Caco-2 (cell line): ENCODE results near the gene PHKB. TPM values are rescaled to one million over a fixed set of nuclear protein-coding genes. Genes with fewer than 3 reads are reported as not detected.

Experiments used
- BruUV-seq: library from RNA; stranded (reverse); fragments of 400-500 nt; replicated peaks from 2 replicates; lab custom pipeline; 2021; lab: Mats Ljungman, UMichigan
- CTCF ChIA-PET: fragments of 300-600 bp; sonication (Branson Sonifier 250); formaldehyde crosslinking; loops from one replicate; lab custom pipeline; 2022; ENCODE audit warnings: antibody characterized with exemption; lab: Charles Lee
- POLR2A ChIA-PET: fragments of 300-600 bp; sonication (Branson Sonifier 250); formaldehyde crosslinking; loops from one replicate; lab custom pipeline; 2022; ENCODE audit warnings: antibody characterized with exemption; lab: Charles Lee
- DNase-seq, 2 experiments: peaks; one replicate each; pipeline versions ENCODE4 v3.0.0 to v3.0.0-alpha.2; 2020 to 2022
- H3K27me3 ChIP-seq: replicated peaks from 2 replicates; pipeline ENCODE4 v1.6.0; 2011; ENCODE audit warnings: low read length; ENCODE audit not compliant: control insufficient read depth, insufficient read depth
- H3K36me3 ChIP-seq: 2 replicates; pipeline ENCODE4 v1.5.1; 2011; ENCODE audit warnings: low read length; ENCODE audit not compliant: control insufficient read depth, insufficient read depth
- H3K4me1 ChIP-seq: fragments of 250-450 bp; sonication (Bioruptor Pico); 2 replicates; pipeline ENCODE4 v1.5.1; 2020; ENCODE audit warnings: mild to moderate bottlenecking
- H3K4me3 ChIP-seq: 2 replicates; pipeline ENCODE4 v1.5.1; 2011; ENCODE audit warnings: low read depth, mild to moderate bottlenecking, control low read depth, low read length
- H3K9me3 ChIP-seq: fragments of 250-450 bp; sonication (Bioruptor Pico); 2 replicates; pipeline ENCODE4 v1.5.1; 2020; ENCODE audit warnings: mild to moderate bottlenecking, moderate library complexity
- H3K27ac Mint-ChIP-seq: one replicate; pipeline ENCODE4 v1.8.0; 2022; ENCODE audit warnings: mixed read lengths; ENCODE audit not compliant: unreplicated experiment
- H3K27me3 Mint-ChIP-seq: one replicate; pipeline ENCODE4 v1.8.0; 2022; ENCODE audit warnings: mixed read lengths; ENCODE audit not compliant: insufficient read depth, unreplicated experiment
- H3K36me3 Mint-ChIP-seq: one replicate; pipeline ENCODE4 v1.8.0; 2022; ENCODE audit warnings: mild to moderate bottlenecking, mixed read lengths; ENCODE audit not compliant: insufficient read depth, unreplicated experiment
- H3K4me1 Mint-ChIP-seq: one replicate; pipeline ENCODE4 v1.8.0; 2022; ENCODE audit warnings: low read depth, mixed read lengths; ENCODE audit not compliant: unreplicated experiment
- H3K4me3 Mint-ChIP-seq: one replicate; pipeline ENCODE4 v1.8.0; 2022; ENCODE audit warnings: mild to moderate bottlenecking, moderate library complexity, mixed read lengths; ENCODE audit not compliant: unreplicated experiment
- H3K9me3 Mint-ChIP-seq: one replicate; pipeline ENCODE4 v1.8.0; 2022; ENCODE audit warnings: mixed read lengths; ENCODE audit not compliant: unreplicated experiment
- intact Hi-C: fragments of 100-400 bp; cut with micrococcal nuclease; formaldehyde crosslinking; loops from one replicate; pipeline ENCODE4 v1.10.0; 2022; ENCODE audit not compliant: unreplicated experiment
- total RNA-seq: library from RNA; stranded (reverse); gene quantifications from 2 replicates; pipeline ENCODE4 v1.2.3, GENCODE V29; 2022
- TF ChIP-seq, protein P1 (sequence below), 2 experiments: fragments of 200-600 bp in 1 of 2; IDR thresholded peaks; 1 replicate in 1 of 2; 2 replicates in 1 of 2; pipeline versions ENCODE4 v1.5.1 to v1.8.0; 2011 to 2022; ENCODE audit warnings: antibody characterized with exemption in 1 of 2, control low read depth in 1 of 2, inconsistent platforms in 1 of 2, low read depth in 1 of 2, low read length in 1 of 2, mild to moderate bottlenecking in 1 of 2, moderate library complexity in 1 of 2; ENCODE audit not compliant: insufficient read depth in 1 of 2, severe bottlenecking in 1 of 2, unreplicated experiment in 1 of 2

The PHKB gene
- total RNA-seq, 1 experiment from 2014 or later = 74.2 TPM

GRCh38 chr16:47693226-47693625 is 232.1 kb downstream of the PHKB start:
- TF ChIP-seq, protein P1, sequence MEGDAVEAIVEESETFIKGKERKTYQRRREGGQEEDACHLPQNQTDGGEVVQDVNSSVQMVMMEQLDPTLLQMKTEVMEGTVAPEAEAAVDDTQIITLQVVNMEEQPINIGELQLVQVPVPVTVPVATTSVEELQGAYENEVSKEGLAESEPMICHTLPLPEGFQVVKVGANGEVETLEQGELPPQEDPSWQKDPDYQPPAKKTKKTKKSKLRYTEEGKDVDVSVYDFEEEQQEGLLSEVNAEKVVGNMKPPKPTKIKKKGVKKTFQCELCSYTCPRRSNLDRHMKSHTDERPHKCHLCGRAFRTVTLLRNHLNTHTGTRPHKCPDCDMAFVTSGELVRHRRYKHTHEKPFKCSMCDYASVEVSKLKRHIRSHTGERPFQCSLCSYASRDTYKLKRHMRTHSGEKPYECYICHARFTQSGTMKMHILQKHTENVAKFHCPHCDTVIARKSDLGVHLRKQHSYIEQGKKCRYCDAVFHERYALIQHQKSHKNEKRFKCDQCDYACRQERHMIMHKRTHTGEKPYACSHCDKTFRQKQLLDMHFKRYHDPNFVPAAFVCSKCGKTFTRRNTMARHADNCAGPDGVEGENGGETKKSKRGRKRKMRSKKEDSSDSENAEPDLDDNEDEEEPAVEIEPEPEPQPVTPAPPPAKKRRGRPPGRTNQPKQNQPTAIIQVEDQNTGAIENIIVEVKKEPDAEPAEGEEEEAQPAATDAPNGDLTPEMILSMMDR (IDR thresholded peaks at IDR 0.05; ENCODE audit: insufficient read depth in 1 of 2, low read depth in 1 of 2, low read length in 1 of 2, severe bottlenecking in 1 of 2, unreplicated experiment in 1 of 2) = no peak
- no peaks in the 10 kb centered on the region for H3K4me1 Mint-ChIP-seq
- Histone ChIP-seq H3K36me3 (no peaks in the 10 kb centered on the region), H3K27me3 (no peaks in the 10 kb centered on the region), H3K9me3 (no peaks in the 10 kb centered on the region), H3K4me1 (no peaks in the 10 kb centered on the region), H3K4me3 (no peak overlapping the region)
- intact Hi-C loops = no loop called here
- no peak for DNase-seq
- ChIA-PET POLR2A (no interaction called here), CTCF (no interaction called here)
- no peaks in the 10 kb centered on the region for H3K9me3 Mint-ChIP-seq
- BruUV-seq = no TSS peak
- H3K27ac Mint-ChIP-seq = no peak overlapping the region
- H3K4me3 Mint-ChIP-seq = no peak overlapping the region
- H3K36me3 Mint-ChIP-seq = peaks cover 6% of the 10 kb centered on the region
- no peaks in the 10 kb centered on the region for H3K27me3 Mint-ChIP-seq

- peaks cover 7% of the 10 kb centered on the region for H3K36me3 Mint-ChIP-seq
- H3K9me3 Mint-ChIP-seq = no peaks in the 10 kb centered on the region
- no peak for DNase-seq
- Histone ChIP-seq H3K9me3 (no peaks in the 10 kb centered on the region), H3K4me3 (no peak overlapping the region), H3K36me3 (no peaks in the 10 kb centered on the region), H3K27me3 (no peaks in the 10 kb centered on the region), H3K4me1 (no peaks in the 10 kb centered on the region)
- H3K27ac Mint-ChIP-seq = no peak overlapping the region
- ChIA-PET POLR2A (no interaction called here), CTCF (interaction anchor here (0.6 kb wide), 1 partner anchor 657 kb away, joined by 3 read pairs; no protein-coding TSS in a partner anchor)
- no TSS peak for BruUV-seq
- TF ChIP-seq, protein P1 (IDR thresholded peaks at IDR 0.05; ENCODE audit: insufficient read depth in 1 of 2, low read depth in 1 of 2, low read length in 1 of 2, severe bottlenecking in 1 of 2, unreplicated experiment in 1 of 2) = peak in 1 of 2 experiments; percentile 10
- H3K4me3 Mint-ChIP-seq = no peak overlapping the region
- intact Hi-C loops = no loop called here
- no peaks in the 10 kb centered on the region for H3K27me3 Mint-ChIP-seq
- no peaks in the 10 kb centered on the region for H3K4me1 Mint-ChIP-seq
Measured at GRCh38 chr16:47694543-47694942, 233.4 kb downstream of the PHKB start.

- H3K9me3 Mint-ChIP-seq = no peaks in the 10 kb centered on the region
- no peak overlapping the region for H3K27ac Mint-ChIP-seq
- no peak overlapping the region for H3K4me3 Mint-ChIP-seq
- CTCF ChIA-PET = no interaction called here
- no TSS peak for BruUV-seq
- no peak for DNase-seq
- H3K27me3 Mint-ChIP-seq = no peaks in the 10 kb centered on the region
- intact Hi-C loops = no loop called here
- Histone ChIP-seq H3K4me3 (no peak overlapping the region), H3K36me3 (no peaks in the 10 kb centered on the region), H3K9me3 (no peaks in the 10 kb centered on the region), H3K4me1 (no peaks in the 10 kb centered on the region), H3K27me3 (no peaks in the 10 kb centered on the region)
- H3K4me1 Mint-ChIP-seq = no peaks in the 10 kb centered on the region
- TF ChIP-seq, protein P1 (IDR thresholded peaks at IDR 0.05; ENCODE audit: insufficient read depth in 1 of 2, low read depth in 1 of 2, low read length in 1 of 2, severe bottlenecking in 1 of 2, unreplicated experiment in 1 of 2) = no peak
- peaks cover 6% of the 10 kb centered on the region for H3K36me3 Mint-ChIP-seq
- POLR2A ChIA-PET = no interaction called here
Measured at GRCh38 chr16:47695756-47696155, 234.6 kb downstream of the PHKB start.
